GM10266 (cell line): ENCODE data around the gene ANKDD1A.

Source experiments
- DNase-seq: peaks from one replicate; pipeline ENCODE4 v3.0.0; 2012; ENCODE audit errors: extremely low spot score
- TF ChIP-seq, protein P1 (sequence below): IDR thresholded peaks from 2 replicates; pipeline ENCODE4 v1.5.1; 2012; ENCODE audit warnings: mild to moderate bottlenecking, low read depth; ENCODE audit not compliant: control insufficient read depth, insufficient read depth; ENCODE audit errors: missing control alignments

The ANKDD1A gene

DNA sequence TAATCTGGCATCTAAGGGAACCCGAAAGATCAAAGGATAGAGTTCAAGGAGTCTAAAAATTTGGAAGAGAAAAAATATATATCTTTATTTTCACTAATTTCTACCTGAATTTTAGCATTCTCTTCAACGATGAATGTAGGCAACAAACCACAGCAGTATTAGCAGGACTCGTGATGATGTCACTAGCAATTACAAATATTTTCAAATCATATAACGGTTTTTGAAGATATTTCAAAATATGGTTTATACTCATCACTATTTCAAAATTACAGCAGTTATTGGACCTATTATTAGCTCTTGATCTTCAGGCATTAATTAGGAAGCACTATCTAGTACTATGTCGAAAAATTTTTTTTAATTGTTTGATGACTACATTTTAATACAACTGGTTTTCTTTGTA lies 27.0 kb upstream of the ANKDD1A start:
- DNase-seq: no peak
- TF ChIP-seq, protein P1, sequence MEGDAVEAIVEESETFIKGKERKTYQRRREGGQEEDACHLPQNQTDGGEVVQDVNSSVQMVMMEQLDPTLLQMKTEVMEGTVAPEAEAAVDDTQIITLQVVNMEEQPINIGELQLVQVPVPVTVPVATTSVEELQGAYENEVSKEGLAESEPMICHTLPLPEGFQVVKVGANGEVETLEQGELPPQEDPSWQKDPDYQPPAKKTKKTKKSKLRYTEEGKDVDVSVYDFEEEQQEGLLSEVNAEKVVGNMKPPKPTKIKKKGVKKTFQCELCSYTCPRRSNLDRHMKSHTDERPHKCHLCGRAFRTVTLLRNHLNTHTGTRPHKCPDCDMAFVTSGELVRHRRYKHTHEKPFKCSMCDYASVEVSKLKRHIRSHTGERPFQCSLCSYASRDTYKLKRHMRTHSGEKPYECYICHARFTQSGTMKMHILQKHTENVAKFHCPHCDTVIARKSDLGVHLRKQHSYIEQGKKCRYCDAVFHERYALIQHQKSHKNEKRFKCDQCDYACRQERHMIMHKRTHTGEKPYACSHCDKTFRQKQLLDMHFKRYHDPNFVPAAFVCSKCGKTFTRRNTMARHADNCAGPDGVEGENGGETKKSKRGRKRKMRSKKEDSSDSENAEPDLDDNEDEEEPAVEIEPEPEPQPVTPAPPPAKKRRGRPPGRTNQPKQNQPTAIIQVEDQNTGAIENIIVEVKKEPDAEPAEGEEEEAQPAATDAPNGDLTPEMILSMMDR: no peak

DNA sequence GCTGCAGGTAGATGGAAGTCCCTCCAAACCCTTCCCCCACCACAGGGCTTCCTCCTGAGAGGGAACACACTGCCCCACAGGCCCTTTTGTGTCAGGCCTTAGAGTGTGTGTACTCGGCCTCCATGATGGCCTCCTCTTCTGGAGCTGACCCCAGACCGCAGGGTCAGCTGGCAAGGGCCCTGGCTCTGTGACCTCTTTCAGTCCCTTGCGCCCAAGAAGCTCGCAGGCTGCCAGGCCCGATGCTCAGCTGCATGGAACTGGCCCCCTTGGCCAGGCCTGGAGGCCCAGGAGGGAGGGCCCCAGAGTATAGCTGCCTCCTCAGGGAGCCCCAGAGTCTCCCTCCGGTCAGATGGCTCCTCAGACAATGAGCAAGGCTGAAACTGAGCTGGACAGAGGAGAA lies 23.4 kb upstream of the ANKDD1A start:
- DNase-seq: no peak
- TF ChIP-seq, protein P1: no peak

DNA sequence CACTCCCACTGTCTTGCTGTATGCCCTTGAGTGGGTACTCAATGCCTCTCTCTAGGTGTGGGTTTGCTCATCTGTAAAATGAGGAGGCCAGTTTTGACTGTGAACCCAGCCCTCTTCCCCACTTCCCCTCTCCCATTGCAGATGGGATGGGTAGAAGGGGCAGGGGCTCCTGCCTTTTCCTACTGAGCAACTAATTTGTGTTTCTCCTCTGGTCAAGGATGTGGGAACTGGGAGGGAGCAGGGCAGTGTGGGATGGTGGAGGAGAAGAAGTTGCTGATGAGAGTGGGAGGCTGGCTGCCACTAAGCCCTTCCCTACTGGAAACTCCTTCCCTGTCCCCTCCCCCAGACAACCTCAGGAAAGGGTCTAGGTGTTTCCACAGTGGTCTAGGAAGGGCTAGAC lies 20.1 kb upstream of the ANKDD1A start:
- TF ChIP-seq, protein P1: no peak
- DNase-seq: no peak

DNA sequence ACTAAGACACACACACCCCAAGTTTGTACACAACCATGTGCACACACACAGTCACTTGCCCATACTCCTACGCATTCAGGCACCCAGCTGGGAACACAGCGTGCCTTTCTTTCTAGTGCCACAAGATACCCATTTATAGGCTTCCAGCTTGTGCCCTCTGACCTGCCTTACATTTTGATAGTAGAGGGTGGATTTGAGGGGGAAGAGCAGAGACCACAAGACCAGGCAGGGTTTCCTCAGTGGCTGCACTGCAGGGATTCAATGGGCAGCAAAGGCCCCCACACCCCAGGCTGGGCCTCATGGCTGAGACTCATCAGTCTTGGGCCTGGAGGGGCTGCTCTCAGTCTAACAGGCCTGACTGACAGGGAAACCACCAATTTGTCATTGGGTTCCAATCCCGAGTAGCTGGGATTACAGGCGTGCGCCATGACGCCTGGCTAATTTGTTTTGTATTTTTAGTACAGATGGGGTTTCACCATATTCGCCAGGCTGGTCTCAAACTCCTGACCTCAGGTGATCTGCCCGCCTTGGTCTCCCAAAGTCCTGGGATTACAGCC lies 18.8 kb upstream of the ANKDD1A start:
- DNase-seq: no peak
- TF ChIP-seq, protein P1: no peak

DNA sequence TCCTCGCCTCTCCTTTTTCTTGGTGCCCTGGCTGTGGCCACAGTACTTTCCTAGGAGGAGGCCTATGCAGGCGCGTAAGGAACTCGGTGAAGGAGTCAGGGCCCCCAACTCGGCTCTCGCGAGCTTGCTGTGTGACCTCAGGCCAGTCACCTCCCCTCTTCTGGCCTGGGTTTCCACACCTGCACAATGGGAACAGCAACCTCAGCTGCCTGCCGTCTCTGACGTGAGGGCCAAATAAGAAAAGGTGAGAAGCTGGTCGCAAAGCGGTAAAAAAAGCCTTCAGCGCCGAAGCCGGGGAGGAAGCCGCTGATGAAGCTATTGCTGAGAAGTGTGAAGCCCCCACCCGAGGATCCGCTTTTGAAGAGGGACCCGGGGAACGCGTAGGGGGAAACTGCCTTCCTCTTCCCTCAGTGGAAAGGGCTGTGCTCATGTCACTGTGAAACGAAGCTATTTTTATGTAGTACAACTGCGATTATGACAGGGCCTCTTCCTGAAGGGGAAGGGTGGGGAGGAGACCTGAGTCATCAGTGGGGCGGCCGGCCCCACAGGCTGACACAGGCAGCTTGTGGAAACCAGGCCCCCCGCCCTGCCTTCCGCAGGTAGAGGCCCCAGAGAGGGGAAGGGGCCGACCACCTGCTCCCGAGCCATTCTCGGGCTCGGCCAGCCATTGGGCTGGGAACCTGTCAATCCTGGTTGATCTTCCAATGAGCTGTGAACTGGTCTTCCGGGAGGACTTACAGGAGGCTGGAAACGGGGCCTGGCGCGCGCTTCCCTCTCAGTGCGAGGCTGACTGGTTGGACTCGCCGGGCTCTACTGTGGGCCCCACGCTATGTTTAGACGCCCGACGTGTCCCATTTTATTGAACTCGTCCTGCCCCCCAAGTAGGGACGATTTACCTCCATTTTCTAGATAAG lies 18.0 kb upstream of the ANKDD1A start:
- TF ChIP-seq, protein P1: no peak
- peak; percentile 90 for DNase-seq

DNA sequence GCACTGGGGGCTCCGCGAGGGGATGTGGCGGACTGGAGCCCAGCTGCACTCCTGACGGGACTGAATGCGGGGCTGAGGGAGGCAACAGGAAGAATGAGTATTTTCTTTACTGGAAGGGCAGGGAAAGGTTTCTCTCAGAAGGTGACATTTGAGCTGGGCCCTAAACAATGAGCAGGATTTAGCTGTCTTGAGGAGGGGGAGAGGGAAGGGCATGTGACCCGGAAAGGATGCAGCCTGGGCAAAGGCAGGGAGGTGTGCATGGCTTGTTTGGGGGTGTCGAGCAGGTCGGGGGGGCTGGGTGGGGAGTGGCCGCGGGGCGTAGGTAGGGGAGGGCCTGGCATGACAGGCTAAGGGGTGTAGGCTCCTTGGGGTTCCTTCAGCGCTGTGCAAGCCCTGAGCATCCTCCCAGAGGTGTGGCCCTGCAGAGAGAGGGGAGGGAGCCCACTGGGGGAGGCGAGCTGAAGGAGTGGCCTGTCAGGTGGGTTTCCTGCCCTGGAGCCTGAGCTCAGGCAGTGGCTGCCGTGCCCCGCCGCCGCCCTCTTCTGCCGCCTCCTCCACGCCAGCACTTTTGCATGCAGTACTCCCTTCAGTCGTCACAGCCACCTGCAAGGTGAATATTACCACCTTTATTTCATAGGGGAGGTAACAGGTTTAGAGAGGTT lies 17.2 kb upstream of the ANKDD1A start:
- TF ChIP-seq, protein P1: peak; percentile 18
- DNase-seq: peak; percentile 57
